COR-L47 (cell line): Measurements from ENCODE around the gene LTA4H.

Experiments
- DNase-seq: peaks from one replicate; lab custom pipeline; 2025; lab: John Stamatoyannopoulos, UW

The LTA4H gene

GRCh38 chr12:95956557-95957145 is 78.7 kb downstream of the LTA4H start:
- no peak for DNase-seq

- no peak for DNase-seq
Measured at GRCh38 chr12:95955549-95956159, 79.7 kb downstream of the LTA4H start.

- DNase-seq: no peak
Measured at GRCh38 chr12:95953000-95953399, 82.4 kb downstream of the LTA4H start.

GRCh38 chr12:95951515-95951914 is 83.9 kb downstream of the LTA4H start:
- no peak for DNase-seq
